Activated naive CD4-positive, alpha-beta T cell treated with anti-CD3 and anti-CD28 coated beads, Interleukin-2, amount 10 ng/mL, durations not matched to agents 5 hours and 36 hours (primary cell): ENCODE measurements around the gene LDB1. TPM values are rescaled to one million over a fixed set of nuclear protein-coding genes. Genes with fewer than 3 reads are reported as not detected.

Experiments
- total RNA-seq, 2 experiments: library from RNA; stranded (reverse); gene quantifications; one replicate each; pipeline ENCODE4 v1.2.3, GENCODE V29; 2021

LDB1 gene, protein sequence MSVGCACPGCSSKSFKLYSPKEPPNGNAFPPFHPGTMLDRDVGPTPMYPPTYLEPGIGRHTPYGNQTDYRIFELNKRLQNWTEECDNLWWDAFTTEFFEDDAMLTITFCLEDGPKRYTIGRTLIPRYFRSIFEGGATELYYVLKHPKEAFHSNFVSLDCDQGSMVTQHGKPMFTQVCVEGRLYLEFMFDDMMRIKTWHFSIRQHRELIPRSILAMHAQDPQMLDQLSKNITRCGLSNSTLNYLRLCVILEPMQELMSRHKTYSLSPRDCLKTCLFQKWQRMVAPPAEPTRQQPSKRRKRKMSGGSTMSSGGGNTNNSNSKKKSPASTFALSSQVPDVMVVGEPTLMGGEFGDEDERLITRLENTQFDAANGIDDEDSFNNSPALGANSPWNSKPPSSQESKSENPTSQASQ
- total RNA-seq, result 10 to 100 TPM; 92.9 to 93.7 TPM

DNA sequence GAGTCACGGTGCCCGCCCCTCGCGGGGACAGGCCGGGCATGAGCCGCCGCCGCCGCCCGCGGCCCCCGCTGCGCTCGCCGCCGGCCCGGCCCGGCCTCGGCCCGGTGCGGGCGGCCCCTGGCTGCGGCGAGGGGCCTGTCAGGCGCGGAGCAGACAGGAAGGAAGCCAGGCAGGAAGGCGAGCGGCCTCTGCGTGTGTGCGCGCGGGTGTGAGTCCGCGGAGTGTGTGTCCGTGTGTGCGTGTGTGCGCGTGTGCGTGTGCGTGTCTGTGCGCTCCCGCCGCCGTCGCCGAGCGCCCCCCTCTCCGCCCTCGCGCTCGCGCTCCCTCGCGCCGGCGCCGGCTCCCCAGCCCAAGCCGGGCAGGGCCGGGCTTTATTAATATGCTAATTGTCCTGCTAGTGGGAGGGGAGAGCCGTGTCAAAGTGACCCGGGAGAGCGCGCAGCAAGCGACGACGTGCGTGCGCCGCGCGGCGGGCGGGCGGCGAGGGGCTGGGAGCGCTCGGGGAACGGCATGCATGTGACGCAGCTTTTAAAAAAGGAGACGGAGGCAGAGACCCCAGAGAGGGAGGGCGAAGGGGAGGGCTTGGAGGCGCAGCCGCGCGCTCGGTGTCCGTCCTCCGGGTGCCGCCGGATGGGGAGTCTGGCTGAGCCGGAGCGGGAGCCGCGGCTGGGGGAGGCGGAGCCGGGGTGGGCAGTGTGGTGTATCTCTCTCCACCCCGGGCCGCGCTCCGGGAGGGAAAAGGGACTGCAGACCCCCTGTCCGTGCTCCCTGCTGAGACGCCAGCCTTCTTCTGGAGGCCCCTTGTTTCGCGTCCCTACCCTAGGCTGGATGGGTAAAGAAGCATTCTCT, at the start of gene LDB1:
TSS of gene LDB1 (minus strand) at position 227 of the 849 bp plus-strand sequence. CDS start 258 bp downstream, outside the sequence.

DNA sequence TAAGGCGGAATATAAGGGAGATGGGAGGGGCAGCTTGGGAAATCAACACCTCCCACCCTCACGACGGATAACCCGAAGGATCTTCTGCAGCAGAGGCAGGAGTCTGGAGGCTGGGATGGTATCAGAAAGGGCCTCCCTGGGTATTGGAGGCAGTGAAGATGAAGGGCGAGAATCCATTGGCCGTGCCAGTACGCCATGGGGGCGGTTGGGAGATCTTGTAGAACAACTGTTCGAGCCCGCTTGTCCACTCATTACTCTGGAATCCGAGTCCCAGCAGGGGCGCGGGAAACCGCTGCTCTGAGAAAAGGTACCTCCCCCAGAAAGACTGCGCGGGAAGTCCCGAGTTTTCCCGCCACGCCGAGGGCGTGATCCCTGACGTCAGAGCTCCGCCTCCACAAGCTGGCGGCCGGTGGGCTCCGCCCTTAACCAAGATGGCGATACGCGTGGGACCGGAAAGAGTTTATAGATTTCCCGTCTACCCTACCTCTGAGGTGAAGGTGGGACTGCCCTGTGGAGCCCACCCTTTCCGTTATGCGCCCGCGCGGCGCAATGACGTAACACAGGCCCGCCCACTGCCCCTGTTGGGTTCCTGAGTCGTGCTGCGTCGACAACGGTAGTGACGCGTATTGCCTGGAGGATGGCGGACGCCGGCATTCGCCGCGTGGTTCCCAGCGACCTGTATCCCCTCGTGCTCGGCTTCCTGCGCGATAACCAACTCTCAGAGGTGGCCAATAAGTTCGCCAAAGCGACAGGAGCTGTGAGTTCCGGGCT, 31.8 kb upstream of the LDB1 start, which contains the start of gene NOLC1:
TSS of gene NOLC1 (plus strand) at position 616 of the 771 bp plus-strand sequence. CDS start at position 638, 22 bp downstream.

GRCh38 chr10:102132563-102133372, 12.6 kb upstream of the LDB1 start, which contains the start of gene PPRC1:
Gene PPRC1, plus strand, starts transcription at chr10:102133040. Its CDS starts 29 bp downstream, at chr10:102133069.

DNA sequence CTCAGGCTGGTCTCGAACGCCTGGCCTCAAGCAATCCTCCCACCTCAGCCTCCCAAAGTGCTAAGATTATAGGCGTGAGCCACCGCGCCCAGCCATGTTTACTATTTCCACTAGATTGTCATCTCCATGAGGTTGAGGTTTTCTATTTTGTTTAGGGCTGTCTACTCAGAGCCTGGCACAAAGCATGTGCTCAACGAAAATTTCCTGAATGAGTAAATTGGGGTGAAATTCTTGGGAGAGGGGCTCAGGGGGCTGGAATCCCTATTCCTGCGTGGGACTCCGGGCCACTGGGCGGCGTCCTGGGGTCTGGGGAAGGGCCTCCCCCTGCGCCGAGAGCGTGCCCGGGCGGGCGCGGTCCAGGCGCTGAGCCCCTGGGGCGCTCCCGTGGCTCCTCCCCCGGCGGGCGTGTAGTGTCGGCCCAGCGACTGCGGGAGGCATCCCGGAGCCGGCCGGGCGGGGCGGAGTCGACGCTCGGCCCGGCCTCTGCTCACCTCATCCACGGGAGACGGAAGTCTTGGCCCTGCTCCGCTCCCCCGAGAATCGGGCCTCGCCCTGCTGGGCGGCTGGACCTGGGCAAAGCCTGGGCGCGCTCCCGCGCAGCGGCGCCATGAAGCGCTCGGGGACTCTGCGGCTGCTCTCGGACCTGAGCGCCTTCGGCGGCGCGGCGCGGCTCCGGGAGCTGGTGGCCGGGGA, 55.2 kb downstream of the LDB1 start, which contains the start of gene HPS6:
TSS of gene HPS6 (plus strand) at position 482 of the 693 bp plus-strand sequence. CDS start at position 608, 126 bp downstream.

Other genes with a start within 250 kb of the LDB1 start
- gene ARMH3, start 64.2 kb downstream of the LDB1 start, total RNA-seq, result 10 to 100 TPM; 24.0 to 26.4 TPM
- gene HPS6, start 55.0 kb downstream of the LDB1 start, total RNA-seq, result 10 to 100 TPM; 22.7 to 23.9 TPM
- 10 to 100 TPM; 41.3 to 42.9 TPM for gene PPRC1, start 12.7 kb upstream of the LDB1 start, total RNA-seq
- gene NOLC1, start 32.0 kb upstream of the LDB1 start, total RNA-seq, result 10 to 100 TPM; 75.2 to 76.6 TPM
- not detected for gene ELOVL3, start 105.9 kb upstream of the LDB1 start, total RNA-seq
- gene PITX3, start 121.1 kb upstream of the LDB1 start, total RNA-seq, result not detected
- 10 to 100 TPM; 36.8 to 37.7 TPM for gene GBF1, start 125.2 kb upstream of the LDB1 start, total RNA-seq